Caki2 (cell line): ENCODE data around the gene SF3A2. TPM values are rescaled to one million over a fixed set of nuclear protein-coding genes. Genes with fewer than 3 reads are reported as not detected.
"Not testable (repeated sequence)": the region's sequence is repeated elsewhere in the genome, so short reads cannot be mapped to it uniquely, and the experiment has no call there.

Source experiments
- DNase-seq: peaks from one replicate; pipeline ENCODE4 v3.0.0-alpha.2; 2015; ENCODE audit warnings: low read depth
- in situ Hi-C: cut with HindIII; loops from 2 replicates; pipeline ENCODE4 v1.10.0; 2016; ENCODE audit warnings: low sequenced_read_pairs, low pct_unique_long_range_greater_than_20kb, mixed read lengths
- total RNA-seq: library from RNA; depleted of rRNA; stranded (reverse); fragments of >200 nt; shearing (Covaris generic); gene quantifications from 2 replicates; pipeline ENCODE4 v1.2.3, GENCODE V29; 2014; ENCODE audit warnings: low replicate concordance

The SF3A2 gene
- total RNA-seq, 1 experiment from 2014 or later, result 23.2 TPM

DNA sequence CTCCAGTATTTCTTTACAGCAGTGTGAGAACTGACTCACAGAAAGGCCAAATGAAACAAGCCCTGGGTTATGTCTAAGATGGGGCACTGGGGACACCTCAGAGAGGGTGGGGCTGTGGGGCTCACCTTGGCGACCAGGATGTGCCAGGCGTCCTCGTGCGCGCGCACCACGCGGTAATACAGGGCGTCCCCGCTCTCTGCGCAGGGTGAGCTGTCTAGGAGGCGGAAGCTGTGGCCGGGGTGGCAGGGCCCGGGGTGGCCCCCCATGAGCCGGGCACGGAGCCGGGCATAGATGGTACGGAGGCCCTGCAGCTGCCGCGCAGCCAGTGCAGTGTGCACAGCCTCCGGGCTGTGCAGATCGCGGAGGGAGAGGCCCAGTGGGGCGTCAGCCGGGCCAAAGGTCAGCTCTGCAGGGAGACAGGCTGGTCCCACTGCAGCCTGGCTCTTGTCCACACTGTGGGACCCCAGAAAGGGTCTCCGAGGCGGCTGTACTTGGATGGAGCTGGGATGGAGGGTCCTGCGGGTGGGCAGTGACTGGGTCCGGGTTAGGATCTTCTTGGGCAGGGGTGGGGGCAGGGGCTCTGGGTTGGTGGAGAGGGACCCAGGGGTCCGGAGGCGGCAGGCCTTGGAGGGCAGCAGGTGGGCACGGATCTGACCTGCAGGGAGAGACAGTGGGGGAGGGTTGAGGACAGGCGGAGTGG lies 42.0 kb downstream of the SF3A2 start:
- no peak for DNase-seq
- in situ Hi-C loops, result no loop called here

DNA sequence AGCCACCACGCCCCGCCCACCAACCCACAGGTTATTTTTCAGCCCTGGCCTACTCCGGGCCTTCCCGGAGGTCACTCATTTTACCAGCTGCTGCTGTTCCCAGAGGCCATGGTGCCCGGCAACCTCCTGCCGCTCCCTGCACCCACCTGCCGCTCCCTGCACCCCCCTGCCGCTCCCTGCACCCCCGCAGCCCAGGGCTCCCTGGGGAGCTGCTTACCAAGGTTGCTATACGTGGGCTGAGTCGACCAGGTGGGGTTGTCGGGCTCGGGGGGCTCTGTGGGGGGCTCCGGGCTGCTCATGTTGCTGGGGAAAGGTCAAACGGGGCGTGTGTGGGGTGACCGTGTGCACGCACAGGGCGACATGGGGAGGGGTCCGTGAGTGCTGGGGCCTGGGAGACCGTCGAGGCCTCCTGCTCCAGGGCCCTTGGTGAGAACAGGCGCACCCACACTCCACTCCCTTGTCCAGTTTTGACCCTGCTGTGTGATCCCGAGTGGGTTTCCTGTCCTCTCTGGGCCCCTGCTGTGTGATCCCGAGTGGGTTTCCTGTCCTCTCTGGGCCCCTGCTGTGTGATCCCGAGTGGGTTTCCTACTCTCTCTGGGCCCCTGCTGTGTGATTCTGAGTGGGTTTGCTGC lies 44.1 kb downstream of the SF3A2 start:
- in situ Hi-C loops, result no loop called here
- DNase-seq, result no peak

DNA sequence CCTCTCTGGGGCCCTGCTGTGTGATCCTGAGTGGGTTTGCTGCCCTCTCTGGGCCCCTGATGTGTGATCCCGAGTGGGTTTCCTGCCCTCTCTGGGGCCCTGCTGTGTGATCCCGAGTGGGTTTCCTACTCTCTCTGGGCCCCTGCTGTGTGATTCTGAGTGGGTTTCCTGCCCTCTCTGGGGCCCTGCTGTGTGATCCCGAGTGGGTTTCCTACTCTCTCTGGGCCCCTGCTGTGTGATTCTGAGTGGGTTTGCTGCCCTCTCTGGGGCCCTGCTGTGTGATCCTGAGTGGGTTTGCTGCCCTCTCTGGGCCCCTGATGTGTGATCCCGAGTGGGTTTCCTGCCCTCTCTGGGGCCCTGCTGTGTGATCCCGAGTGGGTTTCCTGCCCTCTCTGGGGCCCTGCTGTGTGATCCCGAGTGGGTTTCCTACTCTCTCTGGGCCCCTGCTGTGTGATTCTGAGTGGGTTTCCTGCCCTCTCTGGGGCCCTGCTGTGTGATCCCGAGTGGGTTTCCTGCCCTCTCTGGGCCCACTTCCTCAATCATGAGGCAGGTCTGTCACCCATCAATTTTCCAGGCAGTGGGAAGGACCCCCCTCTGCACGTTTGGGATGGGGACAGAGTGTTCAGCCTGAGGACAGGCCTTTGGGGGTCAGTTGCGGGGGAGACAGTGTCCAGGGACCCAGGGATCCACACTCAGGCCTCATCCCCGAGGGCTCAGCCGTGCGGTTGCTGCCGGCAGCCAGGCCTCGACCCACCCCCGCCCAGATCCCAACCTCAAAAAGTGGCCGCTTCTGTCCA lies 44.8 kb downstream of the SF3A2 start:
- in situ Hi-C loops, DNase-seq: not testable (repeated sequence)

DNA sequence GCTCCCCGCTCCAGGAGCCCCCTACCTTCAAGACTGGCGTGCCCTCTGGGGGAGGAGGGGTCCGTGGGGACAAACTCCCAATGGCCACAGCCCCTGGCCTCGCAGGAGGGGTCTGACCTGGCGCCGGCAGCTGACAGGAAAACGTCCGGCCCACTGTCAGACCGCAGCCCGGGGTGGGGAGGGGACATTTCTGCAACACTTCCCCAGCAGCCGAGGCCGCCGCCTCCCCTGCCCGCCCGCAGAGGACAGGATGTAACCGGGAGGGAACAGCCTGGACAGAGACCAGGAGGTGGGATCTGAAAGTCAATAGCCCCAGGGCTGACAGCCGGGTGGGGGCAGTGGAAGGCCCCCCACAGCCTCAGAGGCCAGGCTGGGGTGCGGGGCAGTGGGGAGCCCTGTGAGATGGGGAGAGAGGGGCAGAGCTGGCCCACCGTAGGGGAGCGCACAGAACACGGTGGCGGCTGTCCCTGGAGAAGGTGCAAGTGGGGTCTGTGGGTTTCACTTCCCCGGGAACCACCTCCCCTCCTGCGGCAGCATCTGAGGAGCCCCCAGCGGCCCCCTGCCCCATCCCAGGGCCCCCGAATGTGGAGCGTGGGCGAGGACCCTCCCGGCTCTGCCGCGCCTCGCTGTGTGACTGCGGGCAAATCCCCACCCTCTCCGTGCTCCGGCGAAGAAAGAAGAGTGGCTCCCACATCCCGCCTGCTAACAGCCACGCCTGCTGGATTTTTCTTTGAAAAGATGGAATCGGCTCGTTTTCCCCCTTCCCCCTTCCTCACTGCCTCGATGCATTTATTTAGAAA lies 45.6 kb downstream of the SF3A2 start, which contains the start of gene PEAK3:
Gene PEAK3, minus strand, starts transcription at position 114 of the 800 bp plus-strand sequence. CDS start 1,244 bp downstream, outside the sequence.
- in situ Hi-C loops, result no loop called here
- DNase-seq, result no peak

DNA sequence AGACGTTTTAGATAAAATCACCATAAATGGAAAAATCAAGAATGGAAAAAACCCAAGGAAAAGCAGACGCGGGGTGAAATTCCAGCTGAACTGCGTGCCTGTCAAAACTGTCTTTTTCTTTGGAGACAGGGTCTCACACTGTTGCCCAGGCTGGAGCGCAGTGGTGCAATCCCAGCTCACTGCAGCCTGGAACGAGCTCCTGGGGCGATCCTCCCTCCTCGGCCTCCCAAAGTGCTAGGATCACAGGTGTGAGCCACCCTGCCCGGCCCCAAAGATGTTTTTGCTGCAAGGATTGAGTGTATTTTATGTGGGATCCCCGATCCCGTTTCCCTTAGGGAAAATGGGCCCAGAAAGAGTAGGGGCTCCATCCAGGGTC lies 46.2 kb downstream of the SF3A2 start:
- no peak for DNase-seq
- in situ Hi-C loops, result no loop called here

DNA sequence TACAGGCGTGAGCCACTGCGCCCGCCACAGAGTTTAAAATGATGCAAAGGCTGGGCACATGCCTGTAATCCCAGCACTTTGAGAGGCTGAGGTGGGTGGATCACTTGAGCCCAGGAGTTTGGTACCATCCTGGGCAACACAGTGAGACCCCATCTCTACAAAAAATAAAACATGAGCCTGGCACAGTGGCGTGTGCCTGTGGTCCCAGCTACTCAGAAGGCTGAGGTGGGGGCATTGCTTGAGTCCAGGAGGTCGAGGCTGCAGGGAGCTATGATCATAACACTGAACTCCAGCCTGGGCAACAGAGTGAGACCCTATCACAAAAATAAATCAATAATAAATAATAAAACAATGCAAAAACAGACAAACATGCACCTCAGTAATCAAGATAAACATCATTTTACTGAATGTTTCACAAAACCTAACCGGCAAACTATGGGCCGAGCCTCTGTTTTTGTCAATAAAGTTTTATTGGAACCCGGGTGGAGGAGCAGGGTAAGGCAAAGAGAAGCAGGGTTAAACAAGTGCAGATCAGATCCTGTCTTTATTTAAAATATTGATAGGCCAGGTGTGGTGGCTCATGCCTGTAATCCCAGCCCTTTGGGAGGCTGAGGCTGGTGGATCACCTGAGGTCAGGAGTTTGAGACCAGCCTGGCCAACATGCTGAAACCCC lies 47.3 kb downstream of the SF3A2 start:
- no peak for DNase-seq

DNA sequence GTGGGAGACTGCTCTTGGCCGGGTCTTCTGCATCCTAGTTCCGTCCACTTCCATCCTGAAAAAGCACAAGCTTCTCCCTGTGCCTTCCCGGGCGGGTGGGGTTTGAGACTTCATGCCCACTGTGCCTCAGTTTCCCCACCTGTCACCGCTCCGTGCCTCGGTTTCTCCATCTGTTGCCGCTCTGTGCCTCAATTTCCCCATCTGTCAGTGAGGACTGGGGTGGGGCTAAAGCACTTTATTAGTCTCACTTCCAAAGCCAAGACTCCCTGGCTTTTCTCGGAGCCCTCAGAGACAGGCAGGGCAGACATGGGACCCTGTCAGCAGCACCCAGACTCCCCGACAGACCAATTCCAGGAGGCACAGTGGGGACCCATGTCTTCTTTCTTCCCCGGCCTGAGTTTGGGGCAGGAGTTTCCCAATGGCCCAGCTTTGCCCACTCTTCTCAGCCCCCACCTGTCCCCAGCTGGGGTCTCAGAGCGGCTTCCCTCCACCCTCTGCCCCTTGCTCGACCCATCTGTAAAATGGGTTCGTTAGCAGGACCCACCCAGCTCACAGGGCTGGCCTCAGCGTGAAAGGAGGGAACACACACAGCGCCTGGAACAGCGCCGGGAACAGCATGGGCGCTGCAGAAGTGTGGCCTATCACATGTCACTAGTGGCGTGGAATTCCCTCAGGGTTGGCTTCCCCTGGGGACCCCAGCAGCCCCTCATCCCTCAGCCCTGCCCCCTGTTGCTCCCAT lies 49.9 kb downstream of the SF3A2 start:
- no peak for DNase-seq
- in situ Hi-C loops, result no loop called here

More for the DNA sequence above, 47.3 kb downstream of the SF3A2 start:
- in situ Hi-C loops, result no loop called here

DNA sequence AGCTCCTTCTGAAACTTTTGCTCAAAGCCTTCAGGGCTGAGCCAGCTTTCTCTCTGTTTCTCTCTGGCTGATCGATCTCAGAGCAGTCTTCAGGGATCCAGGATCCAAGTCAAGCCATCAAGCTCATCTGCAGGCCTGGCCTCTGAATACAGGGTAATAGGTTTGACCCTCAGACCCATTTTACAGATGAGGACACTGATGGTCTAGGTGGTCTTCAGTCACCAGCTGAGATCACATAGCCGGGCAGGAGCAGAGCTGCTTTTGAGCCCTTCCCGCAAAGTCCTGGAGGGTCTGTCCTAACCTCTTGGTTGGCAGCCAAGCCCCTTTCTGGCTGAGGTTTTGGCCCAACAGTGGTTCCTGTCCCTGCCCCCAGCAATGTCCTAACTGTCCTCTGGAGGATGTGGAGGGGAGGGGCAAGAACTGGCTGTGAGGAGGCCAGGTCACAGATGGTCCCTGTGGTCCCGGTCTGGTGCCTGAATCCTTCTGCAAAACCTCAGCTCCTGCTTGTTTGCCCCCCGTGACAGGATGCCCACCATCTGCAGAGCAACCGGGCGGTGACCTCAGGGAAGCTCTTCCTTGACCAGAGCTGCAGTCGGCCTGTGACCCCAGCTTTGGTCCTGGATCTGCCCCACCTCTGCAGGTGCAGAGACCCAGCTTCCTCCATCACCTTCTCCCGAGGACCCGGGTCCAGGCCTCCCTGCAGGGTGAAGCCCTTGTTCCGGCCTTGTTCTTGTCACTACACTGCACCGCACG lies 51.1 kb downstream of the SF3A2 start:
- no peak for DNase-seq
- in situ Hi-C loops, result no loop called here

DNA sequence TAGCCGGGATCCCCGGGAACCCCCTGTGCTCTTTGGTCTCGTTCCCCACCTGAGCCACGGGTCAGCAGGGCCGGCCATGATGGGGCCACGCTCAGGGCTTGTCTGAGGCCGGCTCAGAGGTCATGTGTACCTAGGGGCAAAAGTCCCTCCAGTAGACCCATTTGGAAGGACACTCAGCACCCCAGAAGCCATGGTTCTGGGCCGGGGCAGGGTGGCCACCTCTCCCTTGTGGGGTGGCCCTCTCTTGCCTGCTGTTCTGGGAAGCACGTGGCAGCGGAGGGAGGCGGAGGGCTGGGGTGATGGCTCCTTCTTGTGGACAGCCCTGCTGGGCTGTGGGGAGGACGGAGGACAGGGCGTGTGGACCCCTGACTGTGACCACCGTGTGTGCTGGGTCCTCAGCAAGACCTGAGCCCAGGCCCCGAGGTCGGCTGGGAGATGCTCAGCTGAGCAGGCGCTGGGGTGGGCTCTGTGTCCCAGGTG lies 51.8 kb downstream of the SF3A2 start:
- in situ Hi-C loops, result no loop called here
- DNase-seq, result no peak

DNA sequence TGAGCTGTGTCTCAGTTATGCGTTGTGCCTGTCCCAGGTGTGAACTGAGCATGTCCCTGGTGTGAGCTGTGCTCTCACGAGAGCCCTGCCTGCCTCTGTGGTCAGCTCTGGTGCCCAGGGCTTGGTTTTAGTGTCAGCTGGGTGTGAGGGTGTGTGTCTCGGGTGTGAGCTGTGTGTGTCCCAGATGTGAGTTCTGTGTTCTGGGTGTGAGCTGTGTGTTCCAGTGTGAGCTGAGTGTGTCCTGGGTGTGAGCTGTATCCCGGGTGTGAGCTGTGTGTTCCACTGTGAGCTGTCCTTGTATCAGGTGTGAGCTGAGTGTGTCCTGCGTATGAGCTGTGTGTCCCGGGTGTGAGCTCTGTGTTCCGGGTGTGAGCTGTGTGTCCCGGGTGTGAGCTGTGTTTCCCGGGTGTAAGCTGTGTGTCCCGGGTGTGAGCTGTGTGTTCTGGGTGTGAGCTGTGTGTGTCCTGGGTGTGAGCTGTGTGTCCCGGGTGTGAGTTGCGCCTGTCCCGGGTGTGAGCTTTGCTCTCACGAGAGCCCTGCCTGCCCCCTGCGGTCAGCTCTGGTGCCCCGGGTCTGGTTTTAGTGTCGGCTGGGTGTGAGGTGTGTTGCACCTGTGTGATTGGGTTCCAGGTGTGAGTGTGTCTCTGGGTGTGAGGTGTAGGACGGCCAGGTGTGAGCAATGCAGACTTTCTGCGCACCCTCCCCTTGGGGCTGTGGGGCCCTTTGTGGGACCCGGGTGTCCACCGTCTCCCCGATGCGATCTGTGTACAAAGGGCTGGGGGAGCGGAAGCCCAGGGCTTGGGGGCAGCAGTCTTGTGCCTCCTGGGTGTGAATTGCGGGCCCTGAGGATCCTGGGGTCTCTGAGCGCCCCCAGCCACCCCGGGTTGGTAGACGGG lies 52.4 kb downstream of the SF3A2 start:
- in situ Hi-C loops, result no loop called here

DNA sequence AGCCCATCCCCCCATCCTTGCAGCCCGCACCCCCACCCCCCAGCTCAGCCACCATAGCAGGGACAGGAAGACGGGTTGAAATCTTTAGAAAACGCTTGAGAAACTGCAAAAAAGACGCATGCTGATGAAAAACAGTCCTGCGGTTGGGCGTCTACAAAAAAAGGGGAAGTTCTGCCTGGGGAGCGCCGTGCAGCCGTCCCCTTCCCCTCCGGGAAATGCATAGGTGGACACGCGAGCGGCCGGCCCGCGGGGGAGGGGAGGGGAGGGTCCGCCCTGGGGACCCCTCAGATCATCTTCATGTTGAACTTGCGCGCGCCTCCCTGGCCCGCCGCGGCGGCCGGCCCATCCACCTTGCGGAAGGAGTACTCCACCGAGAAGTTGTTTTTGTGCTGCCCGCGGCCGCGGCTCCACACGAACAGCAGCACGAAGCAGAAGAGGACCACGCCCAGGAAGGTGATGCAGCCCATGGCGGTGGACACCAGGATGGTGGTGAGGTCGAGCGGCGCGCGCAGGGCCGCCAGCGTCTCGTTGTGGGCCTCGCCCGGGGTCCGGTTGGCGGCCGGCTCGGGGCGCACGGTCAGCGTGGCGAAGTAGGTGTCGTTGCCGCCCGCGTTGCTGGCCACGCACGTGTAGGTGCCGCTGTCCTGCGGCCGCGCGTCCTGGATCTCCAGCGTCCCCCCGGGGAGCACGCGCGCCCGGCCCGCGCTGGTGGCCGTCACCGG lies 53.3 kb downstream of the SF3A2 start:
- no peak for DNase-seq
- in situ Hi-C loops, result no loop called here

More for the DNA sequence above, 52.4 kb downstream of the SF3A2 start:
- DNase-seq, result no peak

DNA sequence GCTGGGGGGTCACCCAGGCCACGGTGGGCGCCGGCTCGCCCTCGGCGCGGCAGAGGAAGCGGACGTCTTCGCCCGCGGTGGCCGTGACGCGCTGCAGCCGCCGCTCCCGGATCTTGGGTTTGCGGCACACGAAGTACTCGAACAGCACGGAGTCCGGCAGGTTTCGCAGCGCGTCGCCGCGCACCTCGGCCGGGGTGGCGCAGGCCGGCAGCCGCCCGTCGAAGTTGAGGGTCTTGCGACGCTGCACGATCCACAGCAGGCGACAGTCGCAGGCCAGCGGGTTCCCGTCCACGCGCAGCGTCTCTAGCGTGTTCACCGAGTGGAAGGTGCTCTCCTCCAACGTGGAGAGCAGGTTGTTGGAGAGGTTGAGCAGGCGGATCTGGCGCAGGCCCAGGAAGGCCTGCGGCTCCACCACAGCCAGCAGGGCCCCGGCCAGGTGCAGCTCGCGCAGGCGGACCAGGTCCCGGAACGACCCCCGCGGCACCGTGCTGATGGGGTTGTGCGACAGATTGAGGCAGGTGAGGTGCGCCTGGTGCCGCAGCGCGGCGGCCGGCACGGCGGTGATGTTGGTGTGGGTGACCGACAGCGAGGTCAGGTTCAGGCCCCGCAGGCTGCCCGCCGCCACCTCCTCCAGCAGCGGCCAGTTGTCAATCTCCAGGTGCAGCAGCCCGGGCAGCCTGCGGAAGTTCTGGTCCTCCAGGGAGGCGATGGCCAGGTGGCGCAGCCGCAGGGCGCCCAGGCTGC lies 54.0 kb downstream of the SF3A2 start:
- in situ Hi-C loops, result no loop called here
- DNase-seq, result no peak

DNA sequence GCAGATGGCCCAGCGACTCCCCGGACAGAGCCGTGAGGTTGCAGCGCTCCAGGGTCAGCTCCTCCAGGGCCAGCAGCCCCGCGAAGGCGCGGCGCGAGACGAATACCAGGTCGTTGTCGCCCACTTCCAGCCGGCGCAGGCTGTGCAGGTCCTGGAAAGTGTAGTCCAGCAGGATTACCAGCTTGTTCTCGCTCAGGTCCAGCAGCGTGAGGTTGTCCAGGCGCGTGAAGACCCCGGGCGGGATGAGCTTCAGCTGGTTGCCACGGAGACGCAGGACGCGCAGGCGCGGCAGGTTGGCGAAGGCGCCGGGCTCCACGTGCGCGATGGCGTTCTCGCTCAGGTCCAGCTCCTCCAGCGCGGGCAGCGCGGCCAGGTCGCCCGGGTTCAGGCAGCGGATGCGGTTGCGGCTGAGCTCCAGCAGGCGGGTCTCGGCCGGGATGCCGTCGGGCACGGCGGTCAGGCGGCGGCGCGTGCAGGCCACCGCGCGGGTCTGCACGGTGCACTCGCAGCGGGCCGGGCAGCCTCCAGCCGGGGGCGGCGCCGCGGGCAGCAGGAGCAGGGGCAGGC lies 54.6 kb downstream of the SF3A2 start:
- DNase-seq, result no peak
- in situ Hi-C loops, result no loop called here

DNA sequence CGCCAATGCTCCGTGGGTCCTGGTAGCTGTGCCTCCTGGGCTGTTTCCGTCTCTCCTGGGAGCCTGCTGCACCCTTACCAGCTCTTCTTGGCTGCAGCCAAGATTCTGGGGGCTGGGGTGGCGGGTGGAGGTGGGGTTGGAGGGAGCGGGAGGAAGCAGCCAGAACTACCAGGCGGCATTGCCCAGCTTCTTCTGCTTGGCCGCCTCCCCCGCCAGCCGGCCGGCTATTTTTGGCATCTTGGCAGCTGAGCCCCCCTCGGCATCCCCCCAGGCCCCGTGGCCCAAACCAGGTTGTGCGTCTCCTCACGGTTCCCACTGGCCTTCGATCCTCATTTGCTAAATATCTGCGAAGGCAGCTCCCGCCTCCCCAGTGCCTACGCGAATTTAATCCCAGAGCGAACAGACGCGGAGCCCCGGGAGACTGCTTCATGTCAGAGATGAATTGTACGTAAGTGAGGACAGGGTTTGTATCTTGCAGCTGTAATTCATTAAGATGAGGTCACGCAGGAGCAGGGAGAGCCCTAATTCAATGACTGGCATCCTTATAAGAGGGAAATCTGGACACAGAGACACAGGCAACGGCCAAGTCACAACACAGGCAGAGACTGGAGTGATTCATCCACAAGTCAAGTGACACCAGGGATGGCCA lies 58.2 kb downstream of the SF3A2 start:
- in situ Hi-C loops, result no loop called here
- DNase-seq, result no peak
